PC-3 (cell line): ENCODE measurements around the gene RIMBP2. TPM values are rescaled to one million over a fixed set of nuclear protein-coding genes. Genes with fewer than 3 reads are reported as not detected.

ENCODE experiments used
- ATAC-seq: fragments of 200-7000 bp; cut with Tn5 transposase; 2 replicates; pipeline ENCODE4 v1.9.1; 2020; ENCODE audit warnings: mild to moderate bottlenecking, moderate library complexity
- BruUV-seq: library from RNA; stranded (reverse); fragments of 400-500 nt; replicated peaks from 2 replicates; lab custom pipeline; 2021; lab: Mats Ljungman, UMichigan
- CTCF ChIA-PET: fragments of 300-600 bp; sonication (Branson Sonifier 250); formaldehyde crosslinking; loops from one replicate; lab custom pipeline; 2022; ENCODE audit warnings: antibody characterized with exemption; lab: Charles Lee
- POLR2A ChIA-PET: fragments of 300-600 bp; sonication (Branson Sonifier 250); formaldehyde crosslinking; loops from one replicate; lab custom pipeline; 2022; ENCODE audit warnings: antibody characterized with exemption; ENCODE audit not compliant: unreplicated experiment; lab: Charles Lee
- DNase-seq: peaks from one replicate; pipeline ENCODE4 v3.0.0-alpha.2; 2015
- H2AFZ ChIP-seq: fragments of 300-600 bp; sonication (generic); 2 replicates; pipeline ENCODE4 v1.6.0; 2016; ENCODE audit warnings: antibody characterized with exemption, low read length
- H3F3A ChIP-seq: fragments of 300-600 bp; sonication (generic); one replicate; pipeline ENCODE4 v1.6.0; 2017; ENCODE audit warnings: antibody characterized with exemption, low read length, control low read depth, mild to moderate bottlenecking; ENCODE audit not compliant: unreplicated experiment
- H3K27ac ChIP-seq: fragments of 300-600 bp; sonication (generic); 2 replicates; pipeline ENCODE4 v1.5.1; 2016; ENCODE audit warnings: mild to moderate bottlenecking, low read length
- H3K27me3 ChIP-seq: fragments of 300-600 bp; sonication (generic); 2 replicates; pipeline ENCODE4 v1.6.1; 2016; ENCODE audit warnings: low read length, mixed read lengths
- H3K36me3 ChIP-seq: fragments of 300-600 bp; sonication (generic); 2 replicates; pipeline ENCODE4 v1.6.1; 2016; ENCODE audit warnings: low read depth, mixed run types, low read length, mixed read lengths
- H3K4me1 ChIP-seq: fragments of 300-600 bp; sonication (generic); 2 replicates; pipeline ENCODE4 v1.5.1; 2016; ENCODE audit warnings: low read length; ENCODE audit not compliant: insufficient read depth
- H3K4me2 ChIP-seq: fragments of 300-600 bp; sonication (generic); 2 replicates; pipeline ENCODE4 v1.6.0; 2016; ENCODE audit warnings: low read length
- H3K4me3 ChIP-seq: fragments of 300-600 bp; sonication (generic); 2 replicates; pipeline ENCODE4 v1.5.1; 2016; ENCODE audit warnings: mild to moderate bottlenecking, low read length, mixed read lengths
- H3K79me2 ChIP-seq: fragments of 300-600 bp; sonication (generic); 2 replicates; pipeline ENCODE4 v1.6.1; 2017; ENCODE audit warnings: low read length, mixed read lengths
- H3K9ac ChIP-seq: fragments of 300-600 bp; sonication (generic); 2 replicates; pipeline ENCODE4 v1.6.0; 2016; ENCODE audit warnings: mild to moderate bottlenecking, low read length
- H3K9me2 ChIP-seq: fragments of 300-600 bp; sonication (generic); replicated peaks from 2 replicates; pipeline ENCODE4 v1.6.1; 2016; ENCODE audit warnings: mixed run types, low read length, mixed read lengths
- H3K9me3 ChIP-seq: fragments of 300-600 bp; sonication (generic); 2 replicates; pipeline ENCODE4 v1.6.1; 2016; ENCODE audit warnings: low read length, mixed read lengths
- H4K20me1 ChIP-seq: fragments of 300-600 bp; sonication (generic); 2 replicates; pipeline ENCODE4 v1.6.1; 2016; ENCODE audit warnings: low read length, mixed read lengths
- CTCF ChIP-seq: fragments of 300-600 bp; sonication (generic); conservative IDR thresholded peaks from 2 replicates; pipeline ENCODE4 v1.5.1; 2017; ENCODE audit warnings: antibody characterized with exemption, low read depth, mild to moderate bottlenecking, low read length
- EZH2 ChIP-seq: fragments of 300-600 bp; sonication (generic); IDR thresholded peaks from one replicate; pipeline ENCODE4 v1.6.1; 2017; ENCODE audit warnings: antibody characterized with exemption, mild to moderate bottlenecking, low read length; ENCODE audit not compliant: unreplicated experiment
- EZH2phosphoT487 ChIP-seq: fragments of 300-600 bp; sonication (generic); IDR thresholded peaks from 2 replicates; pipeline ENCODE4 v1.6.1; 2018; ENCODE audit warnings: mild to moderate bottlenecking, antibody characterized with exemption, low read length, borderline replicate concordance
- intact Hi-C: fragments of 100-400 bp; cut with micrococcal nuclease; formaldehyde crosslinking; loops from 2 replicates; pipeline ENCODE4 v1.9.0; 2023
- total RNA-seq: library from RNA; depleted of rRNA; stranded (reverse); fragments of >200 nt; gene quantifications from 2 replicates; pipeline ENCODE4 v1.2.3, GENCODE V29; 2014

Gene RIMBP2
- total RNA-seq, 1 experiment from 2014 or later: not detected

GRCh38 chr12:130418251-130418650 lies 297.8 kb downstream of the RIMBP2 start:
- Histone ChIP-seq H3K9me2 (no peaks in the 10 kb centered on the region), H3K9me3 (no peaks in the 10 kb centered on the region), H3K36me3 (no peaks in the 10 kb centered on the region), H3K4me1 (no peaks in the 10 kb centered on the region), H4K20me1 (no peaks in the 10 kb centered on the region), H3K27me3 (no peaks in the 10 kb centered on the region), H3K79me2 (no peaks in the 10 kb centered on the region), H3F3A (no peaks in the 10 kb centered on the region), H3K27ac (no peak overlapping the region), H3K9ac (no peak overlapping the region), H3K4me3 (no peak overlapping the region), H2AFZ (no peak overlapping the region), H3K4me2 (no peak overlapping the region)
- intact Hi-C loops: no loop called here
- TF ChIP-seq CTCF (no peak), EZH2phosphoT487 (no peak), EZH2 (no peak)
- no peak for ATAC-seq
- BruUV-seq: no TSS peak
- CTCF ChIA-PET: no interaction called here
- POLR2A ChIA-PET: no interaction called here
- no peak for DNase-seq

- no TSS peak for BruUV-seq
- Histone ChIP-seq H3K36me3 (no peaks in the 10 kb centered on the region), H3K4me3 (no peak overlapping the region), H3K4me2 (no peak overlapping the region), H3K79me2 (no peaks in the 10 kb centered on the region), H3F3A (no peaks in the 10 kb centered on the region), H2AFZ (no peak overlapping the region), H3K27me3 (no peaks in the 10 kb centered on the region), H3K9me3 (no peaks in the 10 kb centered on the region), H3K9ac (no peak overlapping the region), H3K4me1 (no peaks in the 10 kb centered on the region), H3K9me2 (no peaks in the 10 kb centered on the region), H3K27ac (no peak overlapping the region), H4K20me1 (no peaks in the 10 kb centered on the region)
- no peak for ATAC-seq
- POLR2A ChIA-PET: no interaction called here
- no peak for TF ChIP-seq EZH2phosphoT487
- no peak for TF ChIP-seq CTCF
- no peak for TF ChIP-seq EZH2
- intact Hi-C loops: no loop called here
- DNase-seq: no peak
- CTCF ChIA-PET: no interaction called here
Observed at GRCh38 chr12:130414381-130414780, 301.7 kb downstream of the RIMBP2 start.

- H2AFZ ChIP-seq: no peak overlapping the region
- no peak for TF ChIP-seq EZH2
- TF ChIP-seq CTCF: no peak
- H3K4me3 ChIP-seq: no peak overlapping the region
- ChIA-PET POLR2A (no interaction called here), CTCF (no interaction called here)
- no peaks in the 10 kb centered on the region for H3K27me3 ChIP-seq
- no peaks in the 10 kb centered on the region for H3K9me2 ChIP-seq
- intact Hi-C loops: no loop called here
- BruUV-seq: no TSS peak
- no peak overlapping the region for H3K9ac ChIP-seq
- no peaks in the 10 kb centered on the region for H3K36me3 ChIP-seq
- H3K79me2 ChIP-seq: no peaks in the 10 kb centered on the region
- no peaks in the 10 kb centered on the region for H3K9me3 ChIP-seq
- H3K4me2 ChIP-seq: no peak overlapping the region
- H3K4me1 ChIP-seq: no peaks in the 10 kb centered on the region
- no peak overlapping the region for H3K27ac ChIP-seq
- DNase-seq (no peak), ATAC-seq (no peak)
- H3F3A ChIP-seq: no peaks in the 10 kb centered on the region
- H4K20me1 ChIP-seq: no peaks in the 10 kb centered on the region
Observed at GRCh38 chr12:130413909-130414308, 302.2 kb downstream of the RIMBP2 start.
